ENCODE data around the gene CD34.

Gene CD34

DNA sequence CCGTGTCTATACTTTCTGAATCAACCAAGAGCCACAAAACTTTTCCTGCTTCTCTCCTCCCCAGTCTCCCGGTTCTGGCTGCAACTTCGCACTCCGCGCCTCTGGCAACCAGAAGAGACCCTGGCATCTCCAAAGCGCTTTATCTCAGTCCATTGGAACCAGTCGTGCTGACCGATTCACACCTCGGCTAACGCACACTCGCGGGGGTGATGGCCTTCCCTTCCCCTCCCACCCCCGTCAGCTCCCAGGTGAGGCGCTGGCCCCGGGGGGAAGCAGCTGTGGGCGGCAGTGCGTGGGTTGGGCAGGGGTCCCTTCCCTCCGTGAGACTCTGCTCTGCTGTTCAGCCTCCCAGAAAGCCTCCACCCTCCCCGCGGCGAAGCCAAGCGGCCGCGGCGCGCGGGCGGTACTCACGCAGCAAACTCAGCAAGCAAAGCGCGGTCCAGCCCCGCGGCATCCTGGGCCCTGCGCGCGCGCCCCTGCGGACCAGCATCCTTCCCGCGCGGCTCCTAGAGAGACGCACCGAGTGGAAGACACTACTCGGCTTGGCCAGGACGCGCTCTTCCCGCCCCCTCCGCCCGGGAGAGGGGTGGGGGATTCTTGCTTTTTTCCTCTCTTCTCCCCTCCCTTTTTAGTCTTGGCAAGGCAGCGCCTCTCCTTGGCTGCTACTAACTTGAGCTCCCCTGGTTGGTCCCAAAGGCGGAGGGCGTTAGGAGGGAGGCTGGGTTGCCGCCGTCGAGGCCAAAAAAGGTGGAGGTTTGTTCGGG lies at the start of gene CD34 (continued):
- TF ChIP-seq ZNF76 (tag by site-specific recombination; IDR thresholded peaks at IDR 0.05; ENCODE audit: borderline replicate concordance, low read depth) = peak; percentile 71; the same call in 1 of the 2 replicates
- TF ChIP-seq ZNF670 (tag by site-specific recombination; IDR thresholded peaks at IDR 0.05; ENCODE audit: low read depth) = no peak
- TF ChIP-seq ZFHX2 (tag by site-specific recombination; conservative IDR thresholded peaks at IDR 0.05) = peak; percentile 71
- TF ChIP-seq ZNF660 (tag by site-specific recombination; IDR thresholded peaks at IDR 0.05) = no peak
- TF ChIP-seq, protein P1, sequence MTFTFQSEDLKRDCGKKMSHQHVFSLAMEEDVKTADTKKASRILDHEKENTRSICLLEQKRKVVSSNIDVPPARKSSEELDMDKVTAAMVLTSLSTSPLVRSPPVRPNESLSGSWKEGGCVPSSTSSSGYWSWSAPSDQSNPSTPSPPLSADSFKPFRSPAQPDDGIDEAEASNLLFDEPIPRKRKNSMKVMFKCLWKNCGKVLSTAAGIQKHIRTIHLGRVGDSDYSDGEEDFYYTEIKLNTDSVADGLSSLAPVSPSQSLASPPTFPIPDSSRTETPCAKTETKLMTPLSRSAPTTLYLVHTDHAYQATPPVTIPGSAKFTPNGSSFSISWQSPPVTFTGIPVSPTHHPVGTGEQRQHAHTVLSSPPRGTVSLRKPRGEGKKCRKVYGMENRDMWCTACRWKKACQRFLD (tag by site-specific recombination; IDR thresholded peaks at IDR 0.05) = no peak
- TF ChIP-seq ZIC2 (tag by site-specific recombination; IDR thresholded peaks at IDR 0.05) = peak; percentile 37; the same call in 1 of the 2 replicates
- TF ChIP-seq ZNF558 (tag by site-specific recombination; IDR thresholded peaks at IDR 0.05) = no peak
- peak; percentile 35; the same call in 1 of the 2 replicates for TF ChIP-seq EGR2 (tag by site-specific recombination; IDR thresholded peaks at IDR 0.05; ENCODE audit: low read depth)
- no peak for TF ChIP-seq ZNF10 (tag by site-specific recombination; IDR thresholded peaks at IDR 0.05)
- peak; percentile 46; the same call in 1 of the 2 replicates for TF ChIP-seq ZNF341 (tag by site-specific recombination; IDR thresholded peaks at IDR 0.05; ENCODE audit: low read depth)

DNA sequence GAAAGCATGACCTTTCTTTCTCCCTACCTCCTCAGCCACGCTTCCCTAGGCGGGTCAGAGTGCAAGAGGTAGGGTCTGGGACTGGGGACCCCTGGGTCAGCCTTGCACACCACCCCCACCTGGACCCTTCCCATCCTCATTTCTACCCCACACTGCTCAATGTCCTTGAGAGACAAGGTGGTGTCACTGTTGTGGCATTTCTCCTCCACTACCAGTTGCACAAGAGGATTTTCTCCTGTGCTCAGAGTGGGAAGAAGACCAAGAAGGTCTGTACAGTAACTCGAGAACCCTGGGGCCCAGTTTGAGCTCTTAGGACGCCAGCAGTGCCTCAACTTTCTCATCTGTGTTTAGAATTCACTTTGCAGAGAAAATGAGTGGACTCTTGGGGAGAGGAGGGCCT lies 49.4 kb upstream of the CD34 start:
- POLR2A ChIA-PET = no interaction called here
- CTCF ChIA-PET = interaction anchor here (0.6 to 5.4 kb wide), 3 partner anchors 63 to 130 kb away, joined by 3 to 144 read pairs (median 4); no protein-coding TSS in a partner anchor

DNA sequence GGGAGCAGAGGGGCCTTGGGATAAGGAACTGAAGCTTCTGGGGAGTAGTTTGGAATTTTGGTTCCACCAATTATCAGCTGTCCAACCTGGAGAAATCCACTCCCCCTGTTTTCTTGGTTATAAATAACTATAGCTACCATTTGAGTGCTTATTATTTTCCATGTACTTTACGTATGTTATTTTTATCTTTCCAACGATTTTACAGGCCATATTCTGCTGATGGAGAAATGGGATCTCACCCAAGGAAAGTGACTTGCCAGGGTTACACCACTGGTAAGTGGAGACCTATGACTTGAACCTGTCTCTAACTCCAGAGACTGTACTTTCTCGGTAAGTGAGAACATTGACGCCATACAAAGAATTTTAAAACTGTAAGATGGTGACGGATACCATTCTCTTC lies 49.0 kb upstream of the CD34 start:
- TF ChIP-seq ZNF830 (tag by site-specific recombination; IDR thresholded peaks at IDR 0.05; ENCODE audit: low read depth) (no peak), ZNF354C (tag by site-specific recombination; IDR thresholded peaks at IDR 0.05; ENCODE audit: borderline replicate concordance, low read depth) (no peak), WT1 (tag by site-specific recombination; IDR thresholded peaks at IDR 0.05) (no peak), ZNF596 (tag by site-specific recombination; IDR thresholded peaks at IDR 0.05) (no peak), ZNF140 (tag by site-specific recombination; IDR thresholded peaks at IDR 0.05) (no peak), PRDM1 (tag by site-specific recombination; IDR thresholded peaks at IDR 0.05) (no peak), ZNF48 (tag by site-specific recombination; IDR thresholded peaks at IDR 0.05) (no peak), ZNF302 (tag by site-specific recombination; IDR thresholded peaks at IDR 0.05; ENCODE audit: low read depth) (no peak), KLF7 (tag by site-specific recombination; IDR thresholded peaks at IDR 0.05; ENCODE audit: borderline replicate concordance) (no peak), GFI1B (tag by site-specific recombination; IDR thresholded peaks at IDR 0.05) (no peak), BCL11A (tag by site-specific recombination; IDR thresholded peaks at IDR 0.05; ENCODE audit: low read depth) (no peak)
- ChIA-PET CTCF (interaction anchor here (0.5 to 1.0 kb wide), 3 partner anchors 62 to 634 kb away, joined by 3 to 4 read pairs (median 3); no protein-coding TSS in a partner anchor), POLR2A (no interaction called here)
- Histone ChIP-seq H3K36me3 (ENCODE audit: control insufficient read depth in 2 of 2, insufficient read depth in 1 of 2, low read length in 2 of 2) (no peaks in the 10 kb centered on the region), H3K27ac (ENCODE audit: extremely low read depth, low read depth, low read length) (no peak overlapping the region), H3K4me3 (ENCODE audit: low read depth, low read length) (no peak overlapping the region), H3K9me3 (ENCODE audit: control insufficient read depth, insufficient read depth, low read depth, low read length) (no peaks in the 10 kb centered on the region), H3K4me1 (ENCODE audit: control insufficient read depth, insufficient read depth, low read length) (no peaks in the 10 kb centered on the region)

More for the DNA sequence above, 49.4 kb upstream of the CD34 start:
- Histone ChIP-seq H3K4me3 (ENCODE audit: low read depth, low read length) (no peak overlapping the region), H3K36me3 (ENCODE audit: control insufficient read depth in 2 of 2, insufficient read depth in 1 of 2, low read length in 2 of 2) (no peaks in the 10 kb centered on the region), H3K9me3 (ENCODE audit: control insufficient read depth, insufficient read depth, low read depth, low read length) (no peaks in the 10 kb centered on the region), H3K27ac (ENCODE audit: extremely low read depth, low read depth, low read length) (no peak overlapping the region), H3K4me1 (ENCODE audit: control insufficient read depth, insufficient read depth, low read length) (no peaks in the 10 kb centered on the region)
- TF ChIP-seq ZNF514 (tag by site-specific recombination; IDR thresholded peaks at IDR 0.05) (no peak), ZNF560 (tag by site-specific recombination; IDR thresholded peaks at IDR 0.05; ENCODE audit: borderline replicate concordance) (no peak), ZNF155 (tag by site-specific recombination; IDR thresholded peaks at IDR 0.05) (no peak)
- TF ChIP-seq, protein P2, sequence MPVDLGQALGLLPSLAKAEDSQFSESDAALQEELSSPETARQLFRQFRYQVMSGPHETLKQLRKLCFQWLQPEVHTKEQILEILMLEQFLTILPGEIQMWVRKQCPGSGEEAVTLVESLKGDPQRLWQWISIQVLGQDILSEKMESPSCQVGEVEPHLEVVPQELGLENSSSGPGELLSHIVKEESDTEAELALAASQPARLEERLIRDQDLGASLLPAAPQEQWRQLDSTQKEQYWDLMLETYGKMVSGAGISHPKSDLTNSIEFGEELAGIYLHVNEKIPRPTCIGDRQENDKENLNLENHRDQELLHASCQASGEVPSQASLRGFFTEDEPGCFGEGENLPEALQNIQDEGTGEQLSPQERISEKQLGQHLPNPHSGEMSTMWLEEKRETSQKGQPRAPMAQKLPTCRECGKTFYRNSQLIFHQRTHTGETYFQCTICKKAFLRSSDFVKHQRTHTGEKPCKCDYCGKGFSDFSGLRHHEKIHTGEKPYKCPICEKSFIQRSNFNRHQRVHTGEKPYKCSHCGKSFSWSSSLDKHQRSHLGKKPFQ (tag by site-specific recombination; IDR thresholded peaks at IDR 0.05) = no peak
- TF ChIP-seq, protein P3, sequence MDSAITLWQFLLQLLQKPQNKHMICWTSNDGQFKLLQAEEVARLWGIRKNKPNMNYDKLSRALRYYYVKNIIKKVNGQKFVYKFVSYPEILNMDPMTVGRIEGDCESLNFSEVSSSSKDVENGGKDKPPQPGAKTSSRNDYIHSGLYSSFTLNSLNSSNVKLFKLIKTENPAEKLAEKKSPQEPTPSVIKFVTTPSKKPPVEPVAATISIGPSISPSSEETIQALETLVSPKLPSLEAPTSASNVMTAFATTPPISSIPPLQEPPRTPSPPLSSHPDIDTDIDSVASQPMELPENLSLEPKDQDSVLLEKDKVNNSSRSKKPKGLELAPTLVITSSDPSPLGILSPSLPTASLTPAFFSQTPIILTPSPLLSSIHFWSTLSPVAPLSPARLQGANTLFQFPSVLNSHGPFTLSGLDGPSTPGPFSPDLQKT (IDR thresholded peaks at IDR 0.05; ENCODE audit: borderline replicate concordance, low read depth, low read length) = no peak

All from HEK293 (cell line).